Astrocyte of the cerebellum (primary cell): ENCODE results near the gene BMAL2.

Experiments
- DNase-seq: peaks from one replicate; pipeline ENCODE4 v3.0.0-alpha.2; 2011; ENCODE audit warnings: low read depth
- H3K4me3 ChIP-seq: 2 replicates; pipeline ENCODE4 v1.5.1; 2011; ENCODE audit warnings: mild to moderate bottlenecking, low read depth, low read length, moderate library complexity
- CTCF ChIP-seq: IDR thresholded peaks from 2 replicates; pipeline ENCODE4 v1.5.1; 2012; ENCODE audit warnings: low read length, low read depth, moderate library complexity, mild to moderate bottlenecking; ENCODE audit errors: missing control alignments
- in situ Hi-C: cut with HindIII; loops from 2 replicates; pipeline ENCODE4 v1.10.0; 2017; ENCODE audit warnings: low sequenced_read_pairs

Gene BMAL2

GRCh38 chr12:27333403-27334009 is 870 bp downstream of the BMAL2 start:
- no peak for DNase-seq
- no peak for TF ChIP-seq CTCF

GRCh38 chr12:27334042-27334720 is 1.5 kb downstream of the BMAL2 start:
- peak overlapping the region; percentile 68 for H3K4me3 ChIP-seq
- no peak for TF ChIP-seq CTCF
- DNase-seq: no peak
- in situ Hi-C loops: no loop called here

More at GRCh38 chr12:27333403-27334009, 870 bp downstream of the BMAL2 start:
- peak overlapping the region; percentile 68 for H3K4me3 ChIP-seq
- in situ Hi-C loops: no loop called here

GRCh38 chr12:27334721-27335082 is 2.1 kb downstream of the BMAL2 start:
- in situ Hi-C loops: no loop called here
- no peak for DNase-seq
- no peak for TF ChIP-seq CTCF

GRCh38 chr12:27335364-27336281 is 3.0 kb downstream of the BMAL2 start:
- H3K4me3 ChIP-seq: no peak overlapping the region
- no peak for DNase-seq
- in situ Hi-C loops: no loop called here
- no peak for TF ChIP-seq CTCF

More at GRCh38 chr12:27334721-27335082, 2.1 kb downstream of the BMAL2 start:
- H3K4me3 ChIP-seq: no peak overlapping the region

- in situ Hi-C loops: no loop called here
- no peak for TF ChIP-seq CTCF
- no peak for DNase-seq
These were observed 3.6 kb downstream of the BMAL2 start for GRCh38 chr12:27336282-27336653.

GRCh38 chr12:27337376-27337775 is 4.7 kb downstream of the BMAL2 start:
- no peak for TF ChIP-seq CTCF
- in situ Hi-C loops: no loop called here
- no peak overlapping the region for H3K4me3 ChIP-seq
- DNase-seq: no peak

More at GRCh38 chr12:27336282-27336653, 3.6 kb downstream of the BMAL2 start:
- no peak overlapping the region for H3K4me3 ChIP-seq
